GM13977 (cell line): ENCODE measurements around the gene NFRKB.

Experiments
- DNase-seq: peaks from one replicate; pipeline ENCODE4 v3.0.0; 2012; ENCODE audit warnings: low spot score
- CTCF ChIP-seq: IDR thresholded peaks from 2 replicates; pipeline ENCODE4 v1.5.1; 2012; ENCODE audit warnings: mild to moderate bottlenecking, control low read depth; ENCODE audit not compliant: insufficient read depth; ENCODE audit errors: extremely low read depth, missing control alignments
- in situ Hi-C: fragments of 300-500 bp; cut with MboI; formaldehyde crosslinking; loops from one replicate; pipeline ENCODE4 v1.12.0; 2022; ENCODE audit warnings: low sequenced_read_pairs, low pct_unique_long_range_greater_than_20kb, mixed read lengths, inconsistent platforms; ENCODE audit not compliant: unreplicated experiment

Gene NFRKB

GRCh38 chr11:129861702-129862522, 33.5 kb downstream of the NFRKB start:
- in situ Hi-C loops: no loop called here
- DNase-seq: no peak
- no peak for TF ChIP-seq CTCF

- no peak for DNase-seq
- TF ChIP-seq CTCF: no peak
- in situ Hi-C loops: no loop called here
Observed at GRCh38 chr11:129856036-129856435, 39.3 kb downstream of the NFRKB start.

- DNase-seq: no peak
- in situ Hi-C loops: no loop called here
- TF ChIP-seq CTCF: no peak
Observed at GRCh38 chr11:129855086-129855485, 40.3 kb downstream of the NFRKB start.

GRCh38 chr11:129854232-129854805, 41.1 kb downstream of the NFRKB start:
- no peak for DNase-seq
- in situ Hi-C loops: no loop called here
- TF ChIP-seq CTCF: no peak

- in situ Hi-C loops: no loop called here
- DNase-seq: no peak
- TF ChIP-seq CTCF: no peak
Observed at GRCh38 chr11:129853518-129854231, 41.7 kb downstream of the NFRKB start.

GRCh38 chr11:129852125-129852740, 43.1 kb downstream of the NFRKB start:
- no peak for DNase-seq
- no peak for TF ChIP-seq CTCF
- in situ Hi-C loops: no loop called here
